ENCODE measurements around the gene DNM3. TPM values are rescaled to one million over a fixed set of nuclear protein-coding genes. Genes with fewer than 3 reads are reported as not detected.
A peak's percentile ranks its signal among the peaks of the same experiment; 100 is the strongest.

Gene DNM3
- total RNA-seq, 2 donors from 2014 or later, result 4.7 to 4.9 TPM

- intact Hi-C loops (cut with DNase I), result loop anchor here in 1 of 2 donors (2.0 to 10.0 kb wide), 2 partner anchors 114 to 256 kb away; no protein-coding TSS in a partner anchor
- peak; percentile 82 for DNase-seq (ENCODE audit: low spot score)
Measured at GRCh38 chr1:172398970-172399755, 557.9 kb downstream of the DNM3 start.

DNA sequence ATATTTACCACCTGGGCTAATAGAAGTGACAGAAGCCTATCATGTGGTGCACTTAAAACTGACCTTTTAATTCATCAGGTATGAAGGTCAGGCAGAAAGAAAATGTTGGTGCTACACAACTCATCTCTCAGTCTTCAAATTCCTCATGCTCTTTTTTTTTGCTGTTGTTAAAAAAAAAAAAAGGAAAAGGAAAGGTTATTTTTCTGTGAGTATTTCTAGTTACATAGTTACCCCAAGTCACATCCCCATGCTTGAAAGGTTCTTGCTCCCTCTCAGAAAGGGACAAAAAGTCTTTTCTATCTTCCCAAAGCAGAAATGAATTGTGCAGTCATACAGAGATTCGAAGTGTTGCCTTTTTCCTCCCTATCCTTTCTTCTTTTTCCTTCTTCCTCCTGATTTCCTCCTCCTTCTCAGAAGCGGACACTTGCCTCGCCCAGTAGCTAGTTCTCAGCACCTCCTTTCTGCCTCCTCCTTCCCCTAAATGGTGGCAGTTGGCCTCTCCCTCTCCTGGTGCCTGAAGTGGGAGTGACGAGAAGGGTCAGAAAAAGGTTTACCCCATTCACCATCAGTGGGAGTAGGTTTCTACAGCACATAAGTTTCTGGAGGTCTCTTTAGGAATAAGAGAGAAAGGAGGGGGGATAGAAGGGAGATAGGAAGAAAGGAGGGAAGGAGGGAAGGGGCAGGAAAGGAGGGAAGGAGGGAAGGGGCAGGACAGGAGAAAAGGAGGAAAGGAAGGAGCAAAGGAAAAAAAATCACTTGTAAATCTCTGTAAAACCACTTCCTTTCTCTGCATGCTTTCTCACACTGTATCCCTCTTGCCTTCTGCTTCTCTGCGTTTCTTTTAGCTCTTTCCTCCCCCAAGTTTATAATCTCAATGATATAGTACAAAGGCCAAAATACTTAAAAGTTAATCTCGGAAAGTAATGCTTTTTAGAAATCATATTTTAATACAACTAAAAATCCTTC, 558.7 kb downstream of the DNM3 start:
- no peak for DNase-seq (ENCODE audit: low spot score)
- intact Hi-C loops (cut with DNase I), result loop anchor here in 1 of 2 donors (2.0 to 10.0 kb wide), 3 partner anchors 115 to 355 kb away; no protein-coding TSS in a partner anchor

GRCh38 chr1:172400722-172401105, 559.4 kb downstream of the DNM3 start:
- no peak for DNase-seq (ENCODE audit: low spot score)
- intact Hi-C loops (cut with DNase I), result loop anchor here in 1 of 2 donors (10.0 kb wide), 1 partner anchor 356 kb away; no protein-coding TSS in a partner anchor

- intact Hi-C loops (cut with DNase I), result loop anchor here in 1 of 2 donors (10.0 kb wide), 1 partner anchor 357 kb away; no protein-coding TSS in a partner anchor
- no peak for DNase-seq (ENCODE audit: low spot score)
Measured at GRCh38 chr1:172401477-172401876, 560.2 kb downstream of the DNM3 start.

DNA sequence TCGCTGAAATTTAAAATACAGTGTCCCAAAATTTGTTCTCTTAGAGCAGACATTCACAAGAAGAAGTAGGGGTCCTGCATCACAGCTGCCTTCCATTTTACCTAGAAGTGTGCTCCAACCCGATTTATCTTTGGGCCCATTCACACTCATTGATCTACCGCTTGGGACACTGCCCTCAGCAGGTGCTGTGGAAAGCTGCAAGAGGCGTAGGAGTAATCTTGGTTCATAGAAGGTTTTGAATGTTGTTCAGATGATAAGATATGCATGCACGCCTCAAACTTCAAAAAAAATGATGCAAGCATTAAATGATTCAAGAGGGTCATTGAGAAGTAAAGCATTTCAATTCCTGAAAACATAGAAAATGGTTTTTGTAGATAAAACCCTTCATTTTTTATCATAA, 560.6 kb downstream of the DNM3 start:
- intact Hi-C loops (cut with DNase I), result loop anchor here in 1 of 2 donors (10.0 kb wide), 1 partner anchor 357 kb away; no protein-coding TSS in a partner anchor
- DNase-seq (ENCODE audit: low spot score), result no peak

DNA sequence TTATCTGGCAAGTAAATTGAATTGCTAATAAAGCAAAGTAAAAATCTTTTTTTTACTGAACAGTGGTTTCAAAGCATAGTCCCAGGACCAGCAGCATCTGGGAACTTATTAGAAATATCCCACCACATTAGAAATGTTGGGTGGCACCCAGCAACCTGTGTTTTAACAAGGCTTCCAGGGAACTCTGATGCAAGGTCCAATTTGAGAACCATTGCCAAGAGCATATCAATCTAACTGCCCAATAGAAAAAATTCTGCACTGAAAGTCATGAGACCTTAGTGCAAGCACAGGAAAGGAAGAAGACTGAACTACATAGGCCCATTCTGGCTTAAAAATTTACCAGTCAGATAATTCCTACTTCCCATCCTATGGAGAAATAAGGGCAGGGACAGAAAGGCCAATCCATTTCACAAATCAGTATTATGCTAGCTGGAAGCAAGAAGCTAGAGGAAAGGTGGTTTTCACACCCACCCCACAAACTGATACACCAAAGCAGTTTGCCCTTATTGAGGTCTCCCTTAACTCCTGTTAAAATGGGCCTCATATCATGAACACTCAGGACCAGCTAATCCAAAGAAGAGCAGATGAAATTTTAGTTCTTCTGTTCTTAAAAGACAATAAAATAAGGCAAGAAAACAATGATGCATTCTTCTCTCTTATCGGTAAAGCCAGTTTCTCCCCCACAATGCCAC, 561.7 kb downstream of the DNM3 start:
- no peak for DNase-seq (ENCODE audit: low spot score)
- intact Hi-C loops (cut with DNase I), result loop anchor here in 1 of 2 donors (10.0 kb wide), 1 partner anchor 358 kb away; no protein-coding TSS in a partner anchor

- intact Hi-C loops (cut with DNase I), result loop anchor here in 1 of 2 donors (10.0 kb wide), 1 partner anchor 359 kb away; no protein-coding TSS in a partner anchor
- no peak for DNase-seq (ENCODE audit: low spot score)
Measured at GRCh38 chr1:172404121-172404520, 562.8 kb downstream of the DNM3 start.

- DNase-seq (ENCODE audit: low spot score), result no peak
- intact Hi-C loops (cut with DNase I), result loop anchor here in 1 of 2 donors (10.0 kb wide), 1 partner anchor 361 kb away; no protein-coding TSS in a partner anchor
Measured at GRCh38 chr1:172405912-172406311, 564.6 kb downstream of the DNM3 start.

- no peak for DNase-seq (ENCODE audit: low spot score)
- intact Hi-C loops (cut with DNase I), result loop anchor here in 1 of 2 donors (10.0 kb wide), 1 partner anchor 362 kb away; no protein-coding TSS in a partner anchor
Measured at GRCh38 chr1:172406968-172407367, 565.7 kb downstream of the DNM3 start.

GRCh38 chr1:172408958-172409357, 567.7 kb downstream of the DNM3 start:
- intact Hi-C loops (cut with DNase I), result loop anchor here in 1 of 2 donors (10.0 kb wide), 1 partner anchor 364 kb away; no protein-coding TSS in a partner anchor
- DNase-seq (ENCODE audit: low spot score), result no peak

GRCh38 chr1:172410027-172410426, 568.7 kb downstream of the DNM3 start:
- no peak for DNase-seq (ENCODE audit: low spot score)
- intact Hi-C loops (cut with DNase I), result no loop called here

GRCh38 chr1:172411791-172412338, 570.6 kb downstream of the DNM3 start:
- intact Hi-C loops (cut with DNase I), result no loop called here
- DNase-seq (ENCODE audit: low spot score), result no peak

- intact Hi-C loops (cut with DNase I), result no loop called here
- no peak for DNase-seq (ENCODE audit: low spot score)
Measured at GRCh38 chr1:172414331-172414730, 573.0 kb downstream of the DNM3 start.

DNA sequence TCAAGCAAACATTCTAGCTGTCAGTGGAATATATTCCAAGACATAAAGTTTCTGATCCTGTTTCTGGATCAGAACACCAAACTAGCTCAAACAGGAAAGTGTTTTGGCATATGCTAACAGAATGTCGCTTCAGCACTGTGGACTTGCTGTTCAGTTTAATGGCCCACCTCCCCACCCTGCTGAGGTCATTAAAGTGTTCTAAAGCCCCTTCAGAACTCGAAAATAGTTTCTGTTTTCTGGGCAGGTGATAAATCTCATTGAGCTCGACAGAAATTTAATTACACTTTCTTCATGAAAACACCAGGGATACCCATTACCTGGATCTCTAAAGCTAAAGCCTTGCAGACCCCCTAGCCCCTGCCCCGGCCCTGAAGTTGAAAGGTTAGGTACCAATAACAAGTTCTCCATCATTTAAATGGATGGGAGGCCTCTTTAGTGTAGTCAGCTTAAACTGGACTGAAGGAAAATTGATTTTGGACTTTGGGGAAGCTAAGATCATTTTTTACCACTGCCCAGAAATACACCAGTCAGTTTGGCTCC, 575.3 kb downstream of the DNM3 start:
- DNase-seq (ENCODE audit: low spot score), result no peak
- intact Hi-C loops (cut with DNase I), result no loop called here

- DNase-seq (ENCODE audit: low spot score), result no peak
- intact Hi-C loops (cut with DNase I), result no loop called here
Measured at GRCh38 chr1:172417557-172417956, 576.3 kb downstream of the DNM3 start.

DNA sequence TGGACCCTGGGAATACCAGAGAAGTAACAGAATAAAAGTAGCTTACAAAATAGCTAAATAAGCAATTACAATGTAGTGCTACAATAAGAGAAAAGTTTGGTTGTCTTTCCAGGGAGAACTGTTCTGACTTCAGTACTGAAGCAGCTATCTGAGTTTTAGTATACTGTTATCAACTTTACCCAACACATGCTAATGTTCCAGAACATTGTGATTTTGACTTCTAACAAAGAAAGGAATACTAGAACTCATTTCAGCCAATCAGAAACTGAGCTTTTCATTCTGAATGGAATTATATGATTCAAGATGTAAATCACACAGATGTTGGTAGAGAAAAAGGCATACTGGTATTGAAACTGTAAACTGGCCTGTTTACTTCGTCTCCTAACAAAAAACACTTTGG, 579.1 kb downstream of the DNM3 start, which contains the start of gene C1orf105:
Gene C1orf105 (plus strand): TSS at position 301 of the 400 bp plus-strand sequence. CDS start 201 bp downstream, outside the sequence.
- no peak for DNase-seq (ENCODE audit: low spot score)
- intact Hi-C loops (cut with DNase I), result loop anchor here in 1 of 2 donors (10.0 kb wide), 1 partner anchor 416 kb away; no protein-coding TSS in a partner anchor

DNA sequence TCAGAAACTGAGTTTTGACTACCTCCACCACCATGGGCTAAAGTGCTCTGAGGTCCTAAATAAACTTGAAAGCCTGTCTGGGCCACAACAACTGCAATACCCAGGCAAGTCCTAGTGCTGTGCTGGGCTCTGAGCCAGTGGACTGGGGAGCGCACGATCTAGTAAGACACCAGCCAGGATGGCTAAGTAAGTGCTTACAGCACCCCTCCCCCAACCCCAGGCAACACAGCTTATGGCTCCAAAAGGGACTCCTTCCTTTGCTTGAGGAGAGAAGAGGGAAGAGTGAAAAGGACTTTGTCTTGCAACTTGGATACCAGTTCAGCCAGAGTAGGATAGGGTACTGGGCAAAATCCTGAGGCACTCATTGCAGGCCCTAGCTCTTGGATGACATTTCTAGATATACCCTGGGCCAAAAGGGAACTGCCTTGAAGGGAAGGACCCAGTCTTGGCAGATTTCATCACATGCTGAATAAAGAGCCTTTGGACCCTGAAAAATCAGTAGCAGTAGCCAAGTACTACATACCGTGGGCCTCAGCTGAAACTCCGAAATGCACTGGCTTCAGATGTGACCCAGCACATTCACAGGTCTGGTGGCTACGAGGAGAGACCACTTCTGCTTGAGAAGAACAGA, 580.8 kb downstream of the DNM3 start:
- DNase-seq (ENCODE audit: low spot score), result no peak
- intact Hi-C loops (cut with DNase I), result loop anchor here in 1 of 2 donors (10.0 kb wide), 1 partner anchor 417 kb away; no protein-coding TSS in a partner anchor
